GM13976 (cell line): ENCODE results near the gene ASNSD1.
"Not testable (repeated sequence)": the region's sequence is repeated elsewhere in the genome, so short reads cannot be mapped to it uniquely, and the experiment has no call there.

Experiments
- DNase-seq: peaks from one replicate; pipeline ENCODE4 v3.0.0; 2012; ENCODE audit warnings: low spot score
- in situ Hi-C: fragments of 300-500 bp; cut with MboI; formaldehyde crosslinking; loops from one replicate; pipeline ENCODE4 v1.12.0; 2022; ENCODE audit warnings: low sequenced_read_pairs, mixed read lengths, inconsistent platforms; ENCODE audit not compliant: unreplicated experiment
- TF ChIP-seq, protein P1 (sequence below): IDR thresholded peaks from 2 replicates; pipeline ENCODE4 v1.5.1; 2012; ENCODE audit warnings: borderline replicate concordance, mild to moderate bottlenecking; ENCODE audit not compliant: insufficient read depth; ENCODE audit errors: extremely low read depth, missing control alignments, control extremely low read depth

The ASNSD1 gene

DNA sequence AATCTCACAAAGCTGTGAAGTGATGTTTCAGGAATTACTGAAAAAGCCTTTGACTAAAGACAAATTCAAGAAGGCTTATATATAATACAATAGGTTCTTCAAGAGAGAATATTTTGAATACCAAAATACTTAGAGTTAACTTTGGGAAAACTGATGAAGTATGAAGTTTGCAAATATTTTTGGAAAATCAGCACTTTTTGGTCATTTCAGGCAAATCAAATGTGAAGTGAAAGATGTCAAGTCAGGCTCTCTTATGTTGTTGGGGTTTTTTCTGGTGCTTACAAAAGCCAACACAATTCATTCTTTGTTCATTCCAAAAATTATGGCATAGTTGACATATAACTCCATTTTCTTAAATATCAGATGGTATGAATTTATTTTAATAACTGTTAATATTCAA lies 14.7 kb upstream of the ASNSD1 start:
- in situ Hi-C loops: no loop called here
- TF ChIP-seq, protein P1, sequence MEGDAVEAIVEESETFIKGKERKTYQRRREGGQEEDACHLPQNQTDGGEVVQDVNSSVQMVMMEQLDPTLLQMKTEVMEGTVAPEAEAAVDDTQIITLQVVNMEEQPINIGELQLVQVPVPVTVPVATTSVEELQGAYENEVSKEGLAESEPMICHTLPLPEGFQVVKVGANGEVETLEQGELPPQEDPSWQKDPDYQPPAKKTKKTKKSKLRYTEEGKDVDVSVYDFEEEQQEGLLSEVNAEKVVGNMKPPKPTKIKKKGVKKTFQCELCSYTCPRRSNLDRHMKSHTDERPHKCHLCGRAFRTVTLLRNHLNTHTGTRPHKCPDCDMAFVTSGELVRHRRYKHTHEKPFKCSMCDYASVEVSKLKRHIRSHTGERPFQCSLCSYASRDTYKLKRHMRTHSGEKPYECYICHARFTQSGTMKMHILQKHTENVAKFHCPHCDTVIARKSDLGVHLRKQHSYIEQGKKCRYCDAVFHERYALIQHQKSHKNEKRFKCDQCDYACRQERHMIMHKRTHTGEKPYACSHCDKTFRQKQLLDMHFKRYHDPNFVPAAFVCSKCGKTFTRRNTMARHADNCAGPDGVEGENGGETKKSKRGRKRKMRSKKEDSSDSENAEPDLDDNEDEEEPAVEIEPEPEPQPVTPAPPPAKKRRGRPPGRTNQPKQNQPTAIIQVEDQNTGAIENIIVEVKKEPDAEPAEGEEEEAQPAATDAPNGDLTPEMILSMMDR: no peak
- DNase-seq: no peak

DNA sequence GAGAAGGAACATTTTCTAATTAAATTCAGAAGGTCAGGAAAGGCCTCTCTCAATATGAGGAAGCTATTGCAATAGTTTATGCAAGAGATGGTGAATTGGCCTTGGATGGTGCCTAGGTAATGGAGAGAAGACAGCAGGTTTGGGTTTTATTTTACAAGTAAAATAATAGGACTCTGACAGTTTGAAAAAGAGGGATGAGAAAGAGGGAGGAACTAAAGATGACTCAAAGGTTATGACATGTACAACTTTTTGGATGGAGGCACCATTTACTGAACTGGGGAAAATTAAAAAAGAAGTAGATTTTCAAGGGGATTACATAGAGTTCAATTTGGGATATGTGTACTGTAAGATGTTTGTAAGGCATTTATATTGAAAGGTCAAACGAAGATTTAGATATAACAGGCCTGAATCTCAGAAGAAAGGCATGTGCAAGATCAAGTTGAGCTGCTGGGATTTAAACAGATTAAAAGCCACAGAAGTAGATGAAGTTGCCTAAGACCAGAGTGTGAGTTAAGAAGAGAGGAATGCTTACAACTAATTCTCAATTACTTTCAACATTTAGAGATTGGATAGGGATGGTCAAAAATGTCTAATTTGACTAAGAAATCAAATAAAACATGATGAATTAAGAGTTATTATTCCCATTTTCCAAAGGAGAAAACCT lies 12.3 kb upstream of the ASNSD1 start:
- TF ChIP-seq, protein P1: no peak
- DNase-seq: no peak
- in situ Hi-C loops: no loop called here

DNA sequence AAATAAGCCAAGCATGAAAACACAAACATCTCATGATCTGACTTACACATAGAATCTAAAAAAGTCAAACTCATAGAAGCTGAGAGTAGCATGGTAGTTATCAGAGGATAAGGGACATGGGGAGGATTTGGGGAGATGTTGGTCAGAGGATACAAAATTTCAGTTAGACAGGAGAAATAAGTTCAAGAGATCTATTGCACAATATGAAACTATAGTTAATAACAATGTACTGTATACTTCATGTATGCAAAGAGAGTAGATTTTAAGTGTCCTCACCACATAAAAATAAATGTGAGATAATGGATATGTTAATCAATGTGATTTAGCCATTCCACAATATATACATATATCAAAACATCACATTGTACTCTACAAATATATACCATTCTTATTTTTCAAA lies 10.0 kb upstream of the ASNSD1 start:
- TF ChIP-seq, protein P1: no peak
- in situ Hi-C loops: loop anchor here (25.0 kb wide), 1 partner anchor 411 kb away; the partner anchor contains the start of gene MSTN
- DNase-seq: no peak

DNA sequence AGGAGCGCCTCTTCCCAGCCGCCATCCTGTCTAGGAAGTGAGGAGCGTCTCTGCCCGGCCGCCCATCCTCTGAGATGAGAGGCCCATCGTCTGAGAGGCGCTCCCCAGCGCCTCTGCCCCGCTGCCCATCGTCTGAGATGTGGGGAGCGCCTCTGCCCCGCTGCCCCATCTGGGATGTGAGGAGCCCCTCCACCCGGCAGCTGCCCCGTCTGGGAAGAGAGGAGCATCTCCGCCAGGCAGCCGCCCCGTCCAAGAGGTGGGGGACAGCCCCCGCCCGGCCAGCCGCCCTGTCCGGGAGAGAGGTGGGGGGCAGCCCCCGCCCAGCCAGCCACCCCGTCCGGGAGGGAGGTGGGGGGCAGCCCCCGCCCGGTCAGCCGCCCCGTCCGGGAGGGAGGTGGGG lies 7.8 kb upstream of the ASNSD1 start:
- in situ Hi-C loops: loop anchor here (25.0 kb wide), 1 partner anchor 409 kb away; the partner anchor contains the start of gene MSTN
- DNase-seq: not testable (repeated sequence)

DNA sequence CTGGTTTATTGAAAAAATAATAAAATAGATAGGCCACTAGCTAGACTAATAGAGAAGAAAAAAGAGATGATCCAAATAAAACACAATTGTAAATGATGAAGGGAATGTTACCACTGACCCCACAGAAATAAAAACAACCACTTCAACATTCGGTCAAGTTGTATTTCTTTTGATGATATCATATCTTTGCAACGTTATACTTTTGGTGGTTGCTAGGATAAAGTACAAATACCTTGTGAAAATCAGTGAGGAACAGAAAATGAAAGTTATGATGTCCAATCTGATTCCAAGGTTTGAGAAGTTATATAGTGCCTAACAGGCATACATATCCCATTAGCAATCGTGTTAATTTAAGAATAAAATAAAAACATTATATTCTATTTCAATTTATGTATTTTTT lies 6.6 kb upstream of the ASNSD1 start:
- TF ChIP-seq, protein P1: no peak
- DNase-seq: no peak
- in situ Hi-C loops: loop anchor here (25.0 kb wide), 1 partner anchor 408 kb away; the partner anchor contains the start of gene MSTN

DNA sequence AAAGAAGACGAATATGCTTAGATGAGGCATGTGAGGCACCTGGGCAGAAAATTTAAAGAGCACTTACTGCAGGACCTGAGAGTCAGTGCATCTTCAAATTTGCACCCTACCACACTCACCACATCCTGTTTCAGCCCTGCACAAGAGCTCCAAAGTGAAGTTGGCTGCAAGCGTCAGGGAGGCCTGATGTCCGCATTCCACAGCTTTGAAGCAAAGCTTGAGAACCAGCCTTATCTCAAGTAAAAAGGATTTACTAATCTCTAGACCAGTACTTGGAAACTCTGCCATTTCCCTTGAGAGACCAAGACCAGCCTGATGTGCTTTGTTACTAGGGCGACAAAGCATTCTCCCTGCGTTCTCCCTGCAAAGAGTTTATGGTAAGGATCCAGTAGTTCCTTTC lies 3.4 kb upstream of the ASNSD1 start:
- TF ChIP-seq, protein P1: no peak
- in situ Hi-C loops: loop anchor here (25.0 kb wide), 1 partner anchor 404 kb away; the partner anchor contains the start of gene MSTN
- no peak for DNase-seq
